H1 (cell line): ENCODE data around the gene ACP3. TPM values are rescaled to one million over a fixed set of nuclear protein-coding genes. Genes with fewer than 3 reads are reported as not detected.

Source experiments
- CTCF ChIA-PET: fragments of 300-600 bp; sonication (Branson Sonifier 250); formaldehyde crosslinking; loops from one replicate; lab custom pipeline; 2021; ENCODE audit not compliant: partially characterized antibody; lab: Charles Lee
- POLR2A ChIA-PET: fragments of 300-600 bp; sonication (Branson Sonifier 250); formaldehyde crosslinking; loops from one replicate; lab custom pipeline; 2021; ENCODE audit warnings: inconsistent platforms; ENCODE audit not compliant: partially characterized antibody; lab: Charles Lee
- DNase-seq, 2 experiments: peaks; one replicate each; pipeline versions ENCODE4 v3.0.0 to v3.0.0-alpha.2; 2010 to 2022; ENCODE audit warnings: low spot score in 2 of 2, low read depth in 1 of 2, mixed read lengths in 1 of 2
- FAIRE-seq: peaks from 2 replicates; lab custom pipeline; 2011; peaks lifted over from hg19 to GRCh38; lab: Jason Lieb, UNC
- H2AFZ ChIP-seq: 2 replicates; pipeline ENCODE4 v1.8.1; 2012; ENCODE audit warnings: low read length, inconsistent platforms
- H2AK5ac ChIP-seq: 2 replicates; pipeline ENCODE4 v1.6.1; 2013; ENCODE audit warnings: low read depth, low read length
- H2BK120ac ChIP-seq: replicated peaks from 2 replicates; pipeline ENCODE3; 2013; ENCODE audit warnings: low read depth, low read length, inconsistent platforms
- H2BK12ac ChIP-seq: 2 replicates; pipeline ENCODE4 v1.6.1; 2013; ENCODE audit warnings: low read depth, low read length
- H2BK15ac ChIP-seq: 2 replicates; pipeline ENCODE4 v1.6.1; 2013; ENCODE audit warnings: low read length
- H2BK20ac ChIP-seq: 2 replicates; pipeline ENCODE4 v1.6.1; 2013; ENCODE audit warnings: low read length
- H2BK5ac ChIP-seq: 2 replicates; pipeline ENCODE4 v1.6.1; 2013; ENCODE audit warnings: low read depth, low read length
- H3K14ac ChIP-seq: 2 replicates; pipeline ENCODE4 v1.6.1; 2013; ENCODE audit warnings: inconsistent platforms; ENCODE audit not compliant: insufficient read length
- H3K18ac ChIP-seq: 2 replicates; pipeline ENCODE4 v1.6.1; 2013; ENCODE audit warnings: low read length; ENCODE audit errors: extremely low read depth
- H3K23ac ChIP-seq: 2 replicates; pipeline ENCODE4 v1.6.1; 2013; ENCODE audit warnings: inconsistent platforms; ENCODE audit not compliant: insufficient read length
- H3K23me2 ChIP-seq: 2 replicates; pipeline ENCODE4 v1.6.1; 2013; ENCODE audit warnings: low read depth, low read length
- H3K27ac ChIP-seq: 2 replicates; pipeline ENCODE4 v1.6.1; 2011; ENCODE audit warnings: low read depth, low read length, inconsistent platforms
- H3K27me3 ChIP-seq, 4 experiments: replicated peaks in 1 of 4; 1 replicate in 1 of 4; 2 replicates in 3 of 4; pipeline versions ENCODE4 v1.6.1 to v1.8.1; 2011 to 2013; ENCODE audit warnings: low read length in 3 of 4, mild to moderate bottlenecking in 3 of 4, inconsistent platforms in 2 of 4, mixed read lengths in 2 of 4, moderate library complexity in 1 of 4; ENCODE audit not compliant: control insufficient read depth in 3 of 4, insufficient read depth in 3 of 4; ENCODE audit errors: extremely low read depth in 1 of 4
- H3K36me3 ChIP-seq, 4 experiments: 2 replicates each; pipeline versions ENCODE4 v1.6.1 to v1.8.1; 2011 to 2013; ENCODE audit warnings: mild to moderate bottlenecking in 4 of 4, low read length in 3 of 4, moderate library complexity in 2 of 4, control low read depth in 1 of 4, inconsistent platforms in 1 of 4; ENCODE audit not compliant: insufficient read depth in 4 of 4, control insufficient read depth in 2 of 4
- H3K4ac ChIP-seq: replicated peaks from 2 replicates; pipeline ENCODE3; 2013; ENCODE audit warnings: low read length, low read depth, mixed read lengths, inconsistent platforms; ENCODE audit not compliant: insufficient read length
- H3K4me1 ChIP-seq, 4 experiments: replicated peaks in 1 of 4; 1 replicate in 1 of 4; 2 replicates in 3 of 4; pipeline versions ENCODE4 v1.6.1 to v1.8.1; 2011 to 2013; ENCODE audit warnings: low read length in 3 of 4, inconsistent platforms in 2 of 4, mixed read lengths in 1 of 4; ENCODE audit not compliant: insufficient read depth in 4 of 4, control insufficient read depth in 3 of 4
- H3K4me2 ChIP-seq, 2 experiments: 2 replicates each; pipeline versions ENCODE4 v1.6.1 to v1.8.1; 2011 to 2013; ENCODE audit warnings: low read depth in 2 of 2, low read length in 2 of 2, control low read depth in 1 of 2, inconsistent platforms in 1 of 2, mild to moderate bottlenecking in 1 of 2; ENCODE audit not compliant: insufficient read depth in 1 of 2
- H3K4me3 ChIP-seq, 4 experiments: fragments of 200-600, 300-600 bp in 1 of 4; sonication (generic), shearing (Covaris generic), sonication (Bioruptor Twin) in 1 of 4; 2 replicates each; pipeline versions ENCODE4 v1.5.1 to v1.8.1; 2011 to 2016; ENCODE audit warnings: low read length in 4 of 4, low read depth in 3 of 4, control low read depth in 2 of 4, inconsistent platforms in 2 of 4, mild to moderate bottlenecking in 2 of 4, mixed read lengths in 1 of 4, moderate library complexity in 1 of 4; ENCODE audit not compliant: insufficient read depth in 2 of 4; ENCODE audit errors: extremely low read depth in 1 of 4
- H3K56ac ChIP-seq: replicated peaks from 2 replicates; pipeline ENCODE3; 2013; ENCODE audit warnings: low read depth, mild to moderate bottlenecking, mixed read lengths, low read length, inconsistent platforms; ENCODE audit not compliant: insufficient read length
- H3K79me1 ChIP-seq: 2 replicates; pipeline ENCODE4 v1.6.1; 2013; ENCODE audit warnings: low read depth, low read length, control low read depth
- H3K79me2 ChIP-seq, 2 experiments: 2 replicates each; pipeline versions ENCODE4 v1.6.1 to v1.8.1; 2012 to 2013; ENCODE audit warnings: low read length in 2 of 2, mild to moderate bottlenecking in 2 of 2, inconsistent platforms in 1 of 2; ENCODE audit not compliant: insufficient read depth in 2 of 2, control insufficient read depth in 1 of 2
- H3K9ac ChIP-seq, 4 experiments: replicated peaks in 1 of 4; 1 replicate in 1 of 4; 2 replicates in 3 of 4; pipeline versions ENCODE4 v1.6.1 to v1.8.1; 2011 to 2013; ENCODE audit warnings: low read depth in 3 of 4, low read length in 3 of 4, control low read depth in 2 of 4, mild to moderate bottlenecking in 2 of 4, moderate library complexity in 2 of 4, inconsistent platforms in 1 of 4; ENCODE audit errors: extremely low read depth in 1 of 4
- H3K9me3 ChIP-seq, 2 experiments: 2 replicates each; pipeline versions ENCODE4 v1.6.1 to v1.8.1; 2012 to 2013; ENCODE audit warnings: mild to moderate bottlenecking in 2 of 2, moderate library complexity in 2 of 2, control low read depth in 1 of 2, inconsistent platforms in 1 of 2, low read depth in 1 of 2, low read length in 1 of 2, mixed read lengths in 1 of 2; ENCODE audit not compliant: insufficient read depth in 2 of 2
- H4K20me1 ChIP-seq, 2 experiments: replicated peaks in 1 of 2; 2 replicates each; pipeline versions ENCODE3 to v1.8.1; 2011 to 2013; ENCODE audit warnings: inconsistent platforms in 2 of 2, low read length in 2 of 2, mild to moderate bottlenecking in 1 of 2; ENCODE audit not compliant: insufficient read depth in 2 of 2, control insufficient read depth in 1 of 2
- H4K5ac ChIP-seq: 2 replicates; pipeline ENCODE4 v1.6.1; 2013; ENCODE audit warnings: low read length, low read depth, mixed read lengths, inconsistent platforms; ENCODE audit not compliant: insufficient read length
- H4K8ac ChIP-seq: 2 replicates; pipeline ENCODE4 v1.8.0; 2013; ENCODE audit warnings: mild to moderate bottlenecking, moderate library complexity, low read length, inconsistent platforms; ENCODE audit not compliant: insufficient read depth; ENCODE audit errors: extremely low read depth
- H4K91ac ChIP-seq: replicated peaks from 2 replicates; pipeline ENCODE3; 2013; ENCODE audit warnings: low read length, mixed read lengths, inconsistent platforms; ENCODE audit not compliant: insufficient read length
- BCL11A ChIP-seq, 2 experiments: IDR thresholded peaks; one replicate each; pipeline ENCODE4 v1.6.1; 2011; ENCODE audit warnings: low read depth in 2 of 2, low read length in 2 of 2, mild to moderate bottlenecking in 2 of 2
- CEBPB ChIP-seq: IDR thresholded peaks from 2 replicates; pipeline ENCODE4 v1.6.1; 2012; ENCODE audit warnings: low read depth, low read length
- CHD1 ChIP-seq: IDR thresholded peaks from 2 replicates; pipeline ENCODE4 v1.6.1; 2012; ENCODE audit warnings: low read depth, low read length, improper control_type of control experiment
- CHD2 ChIP-seq: IDR thresholded peaks from 2 replicates; pipeline ENCODE4 v1.6.1; 2012; ENCODE audit warnings: low read length, improper control_type of control experiment
- EP300 ChIP-seq, 2 experiments: IDR thresholded peaks; 1 replicate in 1 of 2; 2 replicates in 1 of 2; pipeline ENCODE4 v1.6.1; 2011 to 2012; ENCODE audit warnings: low read depth in 2 of 2, low read length in 2 of 2, mild to moderate bottlenecking in 2 of 2, borderline replicate concordance in 1 of 2, inconsistent platforms in 1 of 2, moderate library complexity in 1 of 2
- NRF1 ChIP-seq: IDR thresholded peaks from 2 replicates; pipeline ENCODE4 v1.6.1; 2011; ENCODE audit warnings: mild to moderate bottlenecking, low read depth, low read length, improper control_type of control experiment
- PHF8 ChIP-seq: fragments of 200-600 bp; sonication (generic); conservative IDR thresholded peaks from 2 replicates; pipeline ENCODE4 v1.7.1; 2012; ENCODE audit warnings: low read depth, mild to moderate bottlenecking, inconsistent platforms, low read length, moderate library complexity
- POLR2AphosphoS5 ChIP-seq: IDR thresholded peaks from 2 replicates; pipeline ENCODE4 v1.6.1; 2011; ENCODE audit warnings: low read depth, low read length
- POU5F1 ChIP-seq: IDR thresholded peaks from 2 replicates; pipeline ENCODE4 v1.6.1; 2011; ENCODE audit warnings: low read depth, mild to moderate bottlenecking, low read length, moderate library complexity
- RXRA ChIP-seq: IDR thresholded peaks from 2 replicates; pipeline ENCODE4 v1.6.1; 2011; ENCODE audit warnings: low read depth, mild to moderate bottlenecking, low read length, moderate library complexity; ENCODE audit not compliant: insufficient read depth
- SAP30 ChIP-seq: fragments of 300-600 bp; sonication (generic); IDR thresholded peaks from 2 replicates; pipeline ENCODE4 v1.7.1; 2012; ENCODE audit warnings: low read length, moderate library complexity, mild to moderate bottlenecking, inconsistent platforms; ENCODE audit not compliant: insufficient read depth, insufficient replicate concordance
- SRF ChIP-seq: IDR thresholded peaks from 2 replicates; pipeline ENCODE4 v1.6.1; 2011; ENCODE audit warnings: mild to moderate bottlenecking, low read depth, low read length, moderate library complexity
- ZNF274 ChIP-seq: IDR thresholded peaks from 2 replicates; pipeline ENCODE4 v1.7.0; 2012; ENCODE audit warnings: low read length, borderline replicate concordance; ENCODE audit errors: extremely low read depth
- WGBS, 2 experiments: shearing (Covaris generic) in 1 of 2; methylation state at CpG; one replicate each; pipeline versions ENCODE4 v1.1.6 to v1.1.7; 2013 to 2015; ENCODE audit warnings: low lambda C conversion rate in 2 of 2, mixed read lengths in 2 of 2, inconsistent platforms in 1 of 2, low coverage in 1 of 2, missing lambda C conversion rate in 1 of 2; ENCODE audit not compliant: insufficient replicate concordance in 2 of 2, insufficient coverage in 1 of 2, insufficient read length in 1 of 2; ENCODE audit errors: extremely low coverage in 1 of 2, missing lambda C conversion rate in 1 of 2; 5-methylcytosine and 5-hydroxymethylcytosine counted together
- polyA plus RNA-seq, 7 experiments: library from polyadenylated mRNA; depleted of rRNA in 3 of 7; stranded (reverse) in 5 of 7; unstranded in 2 of 7; fragments of >200 nt in 5 of 7; fragments of 200-250 nt in 2 of 7; gene quantifications; 1 replicate in 5 of 7; 2 replicates in 1 of 7; 4 replicates in 1 of 7; pipeline versions ENCODE4 v1.2.1 to v1.2.3, GENCODE V29; 2011 to 2013; ENCODE audit warnings: missing spikeins in 2 of 7, mixed read lengths in 2 of 7
- total RNA-seq: library from RNA; stranded (reverse); fragmentation: NEBNext Ultra II Directional; extraction: Animal tissue kit (Norgen Biotek cat#: 25700); gene quantifications from 2 replicates; pipeline ENCODE4 v1.2.1, GENCODE V29; 2021
- TF ChIP-seq, protein P1 (sequence below): IDR thresholded peaks from 2 replicates; pipeline ENCODE4 v1.6.1; 2012; ENCODE audit warnings: inconsistent platforms

ACP3 gene
- total and polyA plus RNA-seq, 2 of the 8 experiments (the other 6 are each of a cell fraction or from before 2014, with no cell fraction given) = 1.2 to 1.4 TPM

DNA sequence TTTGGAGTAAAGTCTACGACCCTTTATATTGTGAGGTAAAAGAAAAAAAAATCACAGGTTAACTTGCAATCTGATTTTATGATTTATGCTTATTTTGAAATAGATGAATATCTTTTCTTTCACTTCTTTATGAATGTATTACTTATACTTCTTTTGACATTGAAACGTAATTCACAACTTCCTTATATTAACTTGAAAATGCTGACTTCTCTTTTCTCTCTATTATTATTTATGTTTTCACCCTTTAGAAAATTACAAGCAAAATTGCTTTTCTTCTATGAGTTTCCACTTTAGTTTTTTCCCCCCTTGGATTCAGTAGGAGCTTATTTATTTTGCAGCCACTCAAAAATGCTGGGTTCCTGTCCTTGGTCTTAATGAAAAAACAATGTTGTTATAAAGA is 25.4 kb downstream of the ACP3 start:
- Histone ChIP-seq H2BK12ac (no peak overlapping the region), H2BK5ac (no peak overlapping the region), H3K4me3 (no peak overlapping the region), H3K4me2 (no peak overlapping the region), H3K56ac (no peak overlapping the region), H2BK120ac (no peak overlapping the region), H3K18ac (no peak overlapping the region), H3K4ac (no peak overlapping the region), H4K20me1 (no peaks in the 10 kb centered on the region), H3K9ac (no peak overlapping the region), H3K79me1 (no peaks in the 10 kb centered on the region), H3K23ac (no peak overlapping the region), H3K36me3 (no peaks in the 10 kb centered on the region), H2BK15ac (no peak overlapping the region), H4K5ac (no peak overlapping the region), H3K23me2 (no peaks in the 10 kb centered on the region), H2BK20ac (no peak overlapping the region), H2AFZ (no peak overlapping the region), H3K14ac (no peak overlapping the region), H2AK5ac (no peak overlapping the region), H4K91ac (no peak overlapping the region), H3K9me3 (no peaks in the 10 kb centered on the region), H4K8ac (no peak overlapping the region), H3K27me3 (no peaks in the 10 kb centered on the region), H3K27ac (no peak overlapping the region), H3K4me1 (peaks cover 0 to 2% (median 0%) of the 10 kb centered on the region in 4 experiments; a peak in 1 of 7 replicates), H3K79me2 (no peaks in the 10 kb centered on the region)
- ChIA-PET CTCF (interaction anchor here (0.7 to 20.7 kb wide), 36 partner anchors 10 to 306 kb away, joined by 3 to 486 read pairs (median 6); no protein-coding TSS in a partner anchor), POLR2A (interaction anchor here (0.7 to 1.4 kb wide), 3 partner anchors 9 to 74 kb away, joined by 3 to 6 read pairs (median 3); no protein-coding TSS in a partner anchor)
- TF ChIP-seq ZNF274 (no peak), RXRA (no peak), POLR2AphosphoS5 (no peak), NRF1 (no peak), BCL11A (IDR thresholded peaks at IDR 0.05; ENCODE audit: low read depth in 2 of 2, low read length in 2 of 2) (no peak), CEBPB (no peak), POU5F1 (no peak), EP300 (IDR thresholded peaks at IDR 0.05; ENCODE audit: borderline replicate concordance in 1 of 2, low read depth in 2 of 2, low read length in 2 of 2) (no peak), PHF8 (no peak), SRF (no peak), CHD2 (no peak), CHD1 (no peak), SAP30 (no peak)
- TF ChIP-seq, protein P1, sequence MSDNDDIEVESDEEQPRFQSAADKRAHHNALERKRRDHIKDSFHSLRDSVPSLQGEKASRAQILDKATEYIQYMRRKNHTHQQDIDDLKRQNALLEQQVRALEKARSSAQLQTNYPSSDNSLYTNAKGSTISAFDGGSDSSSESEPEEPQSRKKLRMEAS = no peak
- WGBS, 2 experiments = 97% methylated on average over 2 of the region's 2 CpGs; no CpG with 5 or more reads in 1 of the 2 experiments
- no peak for FAIRE-seq
- no peak for DNase-seq
